H9 (cell line): ENCODE results near the gene SEC62. TPM values are rescaled to one million over a fixed set of nuclear protein-coding genes. Genes with fewer than 3 reads are reported as not detected.

Experiments
- DNase-seq: peaks from one replicate; pipeline ENCODE4 v3.0.0-alpha.2; 2017
- H2AFZ ChIP-seq: one replicate; pipeline ENCODE4 v1.6.1; 2013; ENCODE audit warnings: mild to moderate bottlenecking, low read length, control low read depth, moderate library complexity
- H2AK5ac ChIP-seq: 2 replicates; pipeline ENCODE4 v1.6.1; 2013; ENCODE audit warnings: low read length, control low read depth, mixed read lengths; ENCODE audit not compliant: insufficient read length
- H2BK120ac ChIP-seq: one replicate; pipeline ENCODE4 v1.6.1; 2013; ENCODE audit warnings: low read depth, mild to moderate bottlenecking, low read length, control low read depth, inconsistent platforms; ENCODE audit not compliant: poor library complexity, severe bottlenecking
- H2BK12ac ChIP-seq: 2 replicates; pipeline ENCODE4 v1.6.1; 2013; ENCODE audit warnings: low read length, control low read depth, mixed read lengths, low read depth; ENCODE audit not compliant: insufficient read length
- H2BK15ac ChIP-seq: 2 replicates; pipeline ENCODE4 v1.6.1; 2013; ENCODE audit warnings: low read depth, low read length, control low read depth
- H2BK20ac ChIP-seq: one replicate; pipeline ENCODE4 v1.6.1; 2013; ENCODE audit warnings: low read depth, mild to moderate bottlenecking, low read length, control low read depth, inconsistent platforms; ENCODE audit not compliant: poor library complexity, severe bottlenecking
- H2BK5ac ChIP-seq: 2 replicates; pipeline ENCODE4 v1.6.1; 2013; ENCODE audit warnings: low read length, control low read depth, mixed read lengths; ENCODE audit not compliant: insufficient read length
- H3K14ac ChIP-seq: 2 replicates; pipeline ENCODE4 v1.6.1; 2013; ENCODE audit warnings: low read length, control low read depth; ENCODE audit not compliant: insufficient read depth
- H3K18ac ChIP-seq: 2 replicates; pipeline ENCODE4 v1.6.1; 2013; ENCODE audit warnings: low read depth, mild to moderate bottlenecking, mixed read lengths, low read length, control low read depth; ENCODE audit not compliant: insufficient read length
- H3K23ac ChIP-seq: 2 replicates; pipeline ENCODE4 v1.6.1; 2013; ENCODE audit warnings: low read length, control low read depth, mixed read lengths, low read depth; ENCODE audit not compliant: insufficient read length
- H3K23me2 ChIP-seq: 2 replicates; pipeline ENCODE4 v1.6.1; 2013; ENCODE audit warnings: low read depth, mild to moderate bottlenecking, mixed read lengths, low read length, control low read depth; ENCODE audit not compliant: insufficient read length, poor library complexity, severe bottlenecking
- H3K27ac ChIP-seq: 2 replicates; pipeline ENCODE4 v1.5.1; 2013; ENCODE audit warnings: low read length, control low read depth, mixed read lengths, low read depth; ENCODE audit not compliant: insufficient read length
- H3K27me3 ChIP-seq: 2 replicates; pipeline ENCODE4 v1.6.1; 2013; ENCODE audit warnings: low read length, control low read depth, inconsistent platforms; ENCODE audit not compliant: insufficient read depth
- H3K4ac ChIP-seq: 2 replicates; pipeline ENCODE4 v1.6.1; 2013; ENCODE audit warnings: low read depth, mild to moderate bottlenecking, control low read depth, inconsistent platforms, low read length, moderate library complexity
- H3K4me1 ChIP-seq: 2 replicates; pipeline ENCODE4 v1.6.1; 2013; ENCODE audit warnings: low read length, control low read depth, inconsistent platforms; ENCODE audit not compliant: insufficient read depth
- H3K4me2 ChIP-seq: 2 replicates; pipeline ENCODE4 v1.6.1; 2013; ENCODE audit warnings: low read length, control low read depth, mixed read lengths; ENCODE audit not compliant: insufficient read length, insufficient read depth
- H3K56ac ChIP-seq: 2 replicates; pipeline ENCODE4 v1.6.1; 2013; ENCODE audit warnings: low read depth, mild to moderate bottlenecking, mixed read lengths, low read length, control low read depth; ENCODE audit not compliant: insufficient read length
- H3K79me1 ChIP-seq: 2 replicates; pipeline ENCODE4 v1.6.1; 2013; ENCODE audit warnings: low read depth, mild to moderate bottlenecking, moderate library complexity, low read length, control low read depth, inconsistent platforms; ENCODE audit not compliant: insufficient read depth, poor library complexity, severe bottlenecking
- H3K79me2 ChIP-seq: 2 replicates; pipeline ENCODE4 v1.6.1; 2013; ENCODE audit warnings: low read length, control low read depth, inconsistent platforms; ENCODE audit not compliant: insufficient read depth
- H3K9ac ChIP-seq: 2 replicates; pipeline ENCODE4 v1.6.1; 2013; ENCODE audit warnings: low read length, control low read depth, mixed read lengths; ENCODE audit not compliant: insufficient read length; ENCODE audit errors: extremely low read depth
- H3K9me3 ChIP-seq: one replicate; pipeline ENCODE4 v1.6.1; 2013; ENCODE audit warnings: low read depth, low read length, inconsistent platforms; ENCODE audit not compliant: control insufficient read depth
- H3T11ph ChIP-seq: one replicate; pipeline ENCODE4 v1.6.1; 2013; ENCODE audit warnings: mild to moderate bottlenecking, low read length, control low read depth, inconsistent platforms
- H4K20me1 ChIP-seq: one replicate; pipeline ENCODE4 v1.6.1; 2013; ENCODE audit not compliant: control insufficient read depth, insufficient read length, insufficient read depth
- H4K5ac ChIP-seq: 2 replicates; pipeline ENCODE4 v1.6.1; 2013; ENCODE audit warnings: low read depth, mild to moderate bottlenecking, mixed read lengths, low read length, control low read depth; ENCODE audit not compliant: insufficient read length
- H4K8ac ChIP-seq: replicated peaks from 2 replicates; pipeline ENCODE4 v1.6.1; 2013; ENCODE audit warnings: low read length, control low read depth, mixed read lengths, low read depth; ENCODE audit not compliant: insufficient read length
- H4K91ac ChIP-seq: 2 replicates; pipeline ENCODE4 v1.6.1; 2013; ENCODE audit warnings: low read depth, mild to moderate bottlenecking, moderate library complexity, mixed read lengths, low read length, control low read depth; ENCODE audit not compliant: insufficient read length
- H3K27ac Mint-ChIP-seq, 3 experiments: 2 replicates in 2 of 3; 3 replicates in 1 of 3; pipeline ENCODE4 v1.8.0; 2020 to 2021; ENCODE audit warnings: mixed read lengths in 3 of 3, mild to moderate bottlenecking in 1 of 3, moderate library complexity in 1 of 3
- H3K27me3 Mint-ChIP-seq: 2 replicates; pipeline ENCODE4 v1.8.0; 2021; ENCODE audit warnings: low read depth, mild to moderate bottlenecking, moderate library complexity, mixed read lengths
- H3K36me3 Mint-ChIP-seq, 3 experiments: 2 replicates in 2 of 3; 3 replicates in 1 of 3; pipeline ENCODE4 v1.8.0; 2020 to 2021; ENCODE audit warnings: low read depth in 3 of 3, mixed read lengths in 3 of 3; ENCODE audit not compliant: insufficient read depth in 1 of 3
- H3K4me1 Mint-ChIP-seq, 2 experiments: 2 replicates each; pipeline ENCODE4 v1.8.0; 2020; ENCODE audit warnings: mixed read lengths in 2 of 2
- H3K4me3 Mint-ChIP-seq, 2 experiments: 2 replicates in 1 of 2; 3 replicates in 1 of 2; pipeline ENCODE4 v1.8.0; 2020 to 2021; ENCODE audit warnings: mild to moderate bottlenecking in 2 of 2, mixed read lengths in 2 of 2, moderate library complexity in 1 of 2
- H3K9me3 Mint-ChIP-seq, 2 experiments: 2 replicates in 1 of 2; 3 replicates in 1 of 2; pipeline ENCODE4 v1.8.0; 2020; ENCODE audit warnings: mild to moderate bottlenecking in 2 of 2, mixed read lengths in 2 of 2, moderate library complexity in 1 of 2
- WGBS: extraction: QIAGEN DNeasy Blood & Tissue Kit; methylation state at CpG from one replicate; pipeline ENCODE4 v1.1.7; 2013; ENCODE audit warnings: missing lambda C conversion rate, low lambda C conversion rate, mixed read lengths; ENCODE audit not compliant: insufficient read length; ENCODE audit errors: extremely low coverage; 5-methylcytosine and 5-hydroxymethylcytosine counted together
- total RNA-seq: library from RNA; stranded (reverse); gene quantifications from 2 replicates; pipeline ENCODE4 v1.2.1, GENCODE V29; 2021
- TF ChIP-seq, protein P1 (sequence below): fragments of 200-600 bp; sonication (generic); conservative IDR thresholded peaks from 3 replicates; pipeline ENCODE4 v1.8.0; 2021; ENCODE audit warnings: antibody characterized with exemption, mild to moderate bottlenecking

SEC62 gene
- total RNA-seq, 1 experiment from 2014 or later: 98.7 TPM

- H3K9me3 Mint-ChIP-seq: no peaks in the 10 kb centered on the region
These were observed 35.8 kb upstream of the SEC62 start for GRCh38 chr3:169930843-169931242.

More at GRCh38 chr3:169930843-169931242, 35.8 kb upstream of the SEC62 start:
- H2BK120ac ChIP-seq: no peak overlapping the region
- no peak overlapping the region for H3K4me2 ChIP-seq
- H3K79me1 ChIP-seq: no peaks in the 10 kb centered on the region
- Mint-ChIP-seq H3K36me3 (no peaks in the 10 kb centered on the region), H3K4me3 (no peak overlapping the region), H3K4me1 (0 out of 4 replicates have a peak, but pooled peaks cover 0 to 3% of the 10 kb centered on the region in 2 experiments), H3K27ac (0 out of 7 replicates have a peak overlapping the region, but pooled peaks of 1 of the 3 experiments have one; percentile 55), H3K27me3 (peaks cover 2% of the 10 kb centered on the region; the same call in 1 of the 2 replicates)
- no peak overlapping the region for H3K23ac ChIP-seq
- H3K18ac ChIP-seq: no peak overlapping the region
- H4K20me1 ChIP-seq: no peaks in the 10 kb centered on the region
- DNase-seq: no peak
- no peaks in the 10 kb centered on the region for H3K9me3 ChIP-seq
- no CpG with 5 or more reads among the region's 3 CpGs for WGBS
- no peak overlapping the region for H3K9ac ChIP-seq
- H2BK5ac ChIP-seq: no peak overlapping the region
- no peak overlapping the region for H3K14ac ChIP-seq
- no peak overlapping the region for H2AFZ ChIP-seq
- H4K91ac ChIP-seq: no peak overlapping the region
- H2BK20ac ChIP-seq: no peak overlapping the region
- no peak overlapping the region for H2BK15ac ChIP-seq
- H3K79me2 ChIP-seq: no peaks in the 10 kb centered on the region
- no peaks in the 10 kb centered on the region for H3K27me3 ChIP-seq
- H2BK12ac ChIP-seq: no peak overlapping the region
- H3T11ph ChIP-seq: no peak overlapping the region
- no peak overlapping the region for H4K5ac ChIP-seq
- H4K8ac ChIP-seq: no peak overlapping the region
- H3K4me1 ChIP-seq: no peaks in the 10 kb centered on the region
- no peaks in the 10 kb centered on the region for H3K23me2 ChIP-seq
- TF ChIP-seq, protein P1, sequence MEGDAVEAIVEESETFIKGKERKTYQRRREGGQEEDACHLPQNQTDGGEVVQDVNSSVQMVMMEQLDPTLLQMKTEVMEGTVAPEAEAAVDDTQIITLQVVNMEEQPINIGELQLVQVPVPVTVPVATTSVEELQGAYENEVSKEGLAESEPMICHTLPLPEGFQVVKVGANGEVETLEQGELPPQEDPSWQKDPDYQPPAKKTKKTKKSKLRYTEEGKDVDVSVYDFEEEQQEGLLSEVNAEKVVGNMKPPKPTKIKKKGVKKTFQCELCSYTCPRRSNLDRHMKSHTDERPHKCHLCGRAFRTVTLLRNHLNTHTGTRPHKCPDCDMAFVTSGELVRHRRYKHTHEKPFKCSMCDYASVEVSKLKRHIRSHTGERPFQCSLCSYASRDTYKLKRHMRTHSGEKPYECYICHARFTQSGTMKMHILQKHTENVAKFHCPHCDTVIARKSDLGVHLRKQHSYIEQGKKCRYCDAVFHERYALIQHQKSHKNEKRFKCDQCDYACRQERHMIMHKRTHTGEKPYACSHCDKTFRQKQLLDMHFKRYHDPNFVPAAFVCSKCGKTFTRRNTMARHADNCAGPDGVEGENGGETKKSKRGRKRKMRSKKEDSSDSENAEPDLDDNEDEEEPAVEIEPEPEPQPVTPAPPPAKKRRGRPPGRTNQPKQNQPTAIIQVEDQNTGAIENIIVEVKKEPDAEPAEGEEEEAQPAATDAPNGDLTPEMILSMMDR: no peak
- H2AK5ac ChIP-seq: no peak overlapping the region
- no peak overlapping the region for H3K27ac ChIP-seq
- no peak overlapping the region for H3K56ac ChIP-seq
- H3K4ac ChIP-seq: no peak overlapping the region
